Mucosa of gallbladder (tissue), 1 donor: ENCODE data around the gene SLC39A8. TPM values are rescaled to one million over a fixed set of nuclear protein-coding genes. Genes with fewer than 3 reads are reported as not detected.

Experiments
- DNase-seq: peaks from one replicate; pipeline ENCODE4 v3.0.0-alpha.2; 2020; ENCODE audit warnings: low spot score
- total RNA-seq: library from RNA; stranded (reverse); gene quantifications from one replicate; pipeline ENCODE4 v1.2.1, GENCODE V29; 2021
- donor health status: DM: no; HTN: no; CAD: no.

The SLC39A8 gene
- total RNA-seq, 1 donor from 2014 or later = 8.3 TPM

- DNase-seq = no peak
Measured at GRCh38 chr4:102341201-102341600, 4.1 kb downstream of the SLC39A8 start.

DNA sequence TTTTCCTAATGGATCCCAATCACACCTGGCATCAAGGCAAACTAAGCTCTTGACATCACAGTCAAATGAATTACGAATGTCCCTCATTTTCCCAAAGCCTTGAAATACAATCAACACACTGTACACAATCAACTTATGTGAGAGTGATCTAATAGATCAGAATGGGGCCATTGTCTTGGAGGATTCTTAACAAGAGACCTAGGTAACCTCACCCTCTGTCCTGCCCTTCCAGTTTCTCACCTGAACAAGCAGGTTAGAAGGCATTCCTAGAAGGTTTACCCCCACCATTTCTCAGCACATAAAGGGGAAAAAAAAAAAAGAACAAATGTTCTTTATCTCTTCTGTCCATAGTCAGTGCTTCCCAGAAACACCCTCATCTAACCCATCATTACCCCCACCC lies 6.3 kb downstream of the SLC39A8 start:
- DNase-seq = no peak

DNA sequence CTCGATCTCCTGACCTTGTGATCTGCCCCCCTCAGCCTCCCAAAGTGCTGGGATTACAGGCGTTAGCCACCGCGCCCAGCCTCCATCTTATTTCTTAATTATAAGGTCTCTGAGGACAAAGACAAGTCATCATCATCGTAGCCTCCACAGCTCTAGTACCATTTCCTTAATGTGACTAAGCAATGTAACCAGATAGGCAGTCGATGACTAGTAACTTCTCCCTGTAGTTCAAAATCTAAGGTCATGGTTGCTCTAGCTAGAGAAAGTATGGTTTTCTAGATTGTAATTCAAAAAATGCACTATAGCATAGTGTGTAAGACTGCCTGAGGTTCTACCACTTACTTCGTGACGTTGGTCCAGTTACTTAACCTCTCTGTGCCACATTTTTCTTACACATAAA lies 6.9 kb downstream of the SLC39A8 start:
- DNase-seq = no peak

- no peak for DNase-seq
Measured at GRCh38 chr4:102335616-102336015, 9.7 kb downstream of the SLC39A8 start.

- no peak for DNase-seq
Measured at GRCh38 chr4:102334624-102335023, 10.7 kb downstream of the SLC39A8 start.

DNA sequence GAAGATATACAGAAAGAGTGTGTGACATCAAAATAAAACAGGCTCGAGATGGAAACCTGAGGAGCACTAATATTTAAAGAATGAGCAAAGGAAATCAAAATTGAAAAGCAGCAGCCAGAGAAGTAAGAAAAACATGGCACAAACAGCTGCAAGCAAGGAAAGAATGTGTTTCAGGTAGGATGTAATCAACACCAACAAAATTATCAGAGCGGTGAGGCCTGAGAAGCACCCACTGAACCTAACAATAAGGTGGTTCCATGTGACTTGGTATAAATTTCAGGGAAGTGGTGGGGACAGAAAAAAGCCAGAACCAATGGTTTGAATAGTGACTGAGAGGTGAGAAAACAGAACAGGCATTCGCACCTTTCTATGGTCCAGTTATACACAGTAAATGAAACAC lies 11.5 kb downstream of the SLC39A8 start:
- DNase-seq = no peak

GRCh38 chr4:102328045-102328444 lies 17.2 kb downstream of the SLC39A8 start:
- DNase-seq = no peak

GRCh38 chr4:102326951-102327350 lies 18.3 kb downstream of the SLC39A8 start:
- DNase-seq = no peak

DNA sequence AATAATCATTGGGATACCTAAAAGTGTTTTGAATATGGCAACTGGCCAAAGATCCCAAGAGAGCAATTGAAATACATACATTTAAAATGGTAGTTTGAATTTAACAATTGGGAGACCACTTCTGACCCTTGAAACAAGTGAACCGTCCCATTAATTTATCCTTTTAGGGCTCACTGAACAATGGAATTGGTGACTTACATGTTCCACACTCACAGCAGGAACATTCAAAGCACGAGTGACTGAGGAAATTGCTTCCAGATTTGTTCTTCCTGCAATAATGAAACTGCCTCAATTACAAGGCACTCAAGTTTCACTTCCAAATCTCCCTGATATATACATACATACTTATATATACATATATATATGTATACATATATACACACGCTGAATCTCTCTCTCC lies 20.6 kb downstream of the SLC39A8 start:
- DNase-seq = no peak

- DNase-seq = no peak
Measured at GRCh38 chr4:102322736-102323135, 22.5 kb downstream of the SLC39A8 start.

GRCh38 chr4:102321260-102321995 lies 23.9 kb downstream of the SLC39A8 start:
- no peak for DNase-seq

- no peak for DNase-seq
Measured at GRCh38 chr4:102319594-102319993, 25.7 kb downstream of the SLC39A8 start.

DNA sequence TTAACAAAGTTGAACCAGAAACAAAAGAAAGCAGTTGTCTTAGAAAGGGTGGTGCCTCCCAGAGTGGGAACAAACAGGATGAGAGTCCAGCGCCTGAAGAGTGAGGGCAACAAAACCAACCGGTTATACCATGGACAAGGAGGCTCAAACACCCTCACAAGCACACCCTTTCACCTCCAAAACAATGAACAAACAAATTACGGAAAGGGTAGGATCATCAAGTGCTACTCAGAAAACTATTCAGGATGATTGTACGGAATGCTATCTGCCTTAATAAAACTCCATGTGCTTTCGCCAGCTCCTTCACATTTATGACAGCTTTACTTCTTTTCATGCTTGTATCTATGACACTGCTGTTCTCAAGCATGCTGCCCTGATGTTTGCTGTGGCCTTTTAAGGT lies 26.8 kb downstream of the SLC39A8 start:
- no peak for DNase-seq

- no peak for DNase-seq
Measured at GRCh38 chr4:102318105-102318504, 27.2 kb downstream of the SLC39A8 start.

DNA sequence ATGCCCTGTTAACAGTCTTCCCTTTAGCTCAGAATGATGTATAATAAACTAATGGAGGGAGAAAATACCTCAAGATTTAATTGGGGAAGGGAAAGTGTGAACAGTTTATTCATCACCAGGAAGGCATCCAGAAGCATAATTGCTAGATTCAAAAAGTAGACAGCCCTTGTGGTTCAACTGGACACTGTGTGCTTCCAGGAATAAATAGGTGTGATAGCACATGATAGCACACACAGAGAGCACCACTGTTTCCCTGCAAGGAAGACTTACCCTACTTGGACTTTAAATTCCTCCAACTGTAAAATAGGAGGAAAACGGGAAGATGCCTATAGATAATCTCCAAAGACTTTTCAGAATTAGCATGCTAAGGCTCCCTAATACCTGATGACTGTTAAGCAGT lies 27.8 kb downstream of the SLC39A8 start:
- DNase-seq = no peak

- DNase-seq = no peak
Measured at GRCh38 chr4:102316585-102316984, 28.7 kb downstream of the SLC39A8 start.

DNA sequence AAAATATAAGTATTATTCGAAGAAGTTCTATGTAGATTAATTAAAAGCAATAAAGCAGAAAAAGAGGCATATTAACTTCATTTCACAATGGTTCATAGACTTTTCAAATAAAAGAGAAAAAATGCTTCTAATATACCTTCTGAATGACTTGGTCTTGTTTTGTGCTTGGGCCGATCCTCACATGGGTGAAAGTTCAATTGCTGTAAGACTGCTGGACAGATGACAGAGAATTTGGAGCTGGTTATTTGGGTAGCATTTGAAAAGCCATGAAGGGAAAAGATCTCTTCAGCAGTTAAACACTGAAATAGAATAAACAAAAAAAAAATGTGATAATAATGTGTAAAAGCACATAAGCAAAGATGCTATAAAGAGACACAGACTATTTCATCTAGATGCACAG lies 29.8 kb downstream of the SLC39A8 start:
- DNase-seq = no peak

DNA sequence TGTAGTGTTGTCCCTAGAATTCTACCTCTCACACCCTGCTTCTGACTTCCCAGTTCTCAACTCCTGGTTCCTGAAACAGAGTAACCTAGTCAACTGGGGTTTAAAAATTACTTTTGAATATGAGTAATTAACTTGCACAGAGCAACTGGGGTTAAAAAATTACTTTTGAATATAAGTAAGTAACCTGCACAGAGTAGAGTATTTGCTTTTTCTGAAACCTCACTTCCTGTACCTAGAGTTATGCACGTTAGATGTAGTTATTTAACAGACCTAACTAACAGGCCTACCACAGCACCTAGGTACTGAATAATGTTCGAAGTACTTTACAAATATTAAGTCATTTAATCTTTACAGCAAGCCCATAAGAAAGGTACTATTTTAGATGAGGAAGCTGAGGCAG lies 32.9 kb downstream of the SLC39A8 start:
- DNase-seq = no peak

DNA sequence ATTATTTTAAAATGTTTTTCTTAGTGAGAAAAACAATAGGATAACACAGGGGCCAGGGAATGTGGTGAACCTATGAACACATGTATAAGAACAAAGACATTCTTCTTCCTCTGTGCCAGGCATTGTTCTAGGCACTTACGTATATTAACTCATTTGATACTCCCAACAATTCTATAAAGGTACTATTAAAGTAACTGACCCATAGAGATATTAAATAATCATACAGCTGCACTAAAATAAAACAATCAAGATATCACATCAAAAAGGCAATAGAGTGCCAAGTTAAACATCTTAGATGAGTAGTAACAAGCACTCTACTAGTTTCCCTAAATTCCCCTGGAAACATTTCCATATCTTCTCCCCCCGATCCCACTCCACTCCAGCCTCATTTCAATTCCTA lies 33.4 kb downstream of the SLC39A8 start:
- DNase-seq = no peak

DNA sequence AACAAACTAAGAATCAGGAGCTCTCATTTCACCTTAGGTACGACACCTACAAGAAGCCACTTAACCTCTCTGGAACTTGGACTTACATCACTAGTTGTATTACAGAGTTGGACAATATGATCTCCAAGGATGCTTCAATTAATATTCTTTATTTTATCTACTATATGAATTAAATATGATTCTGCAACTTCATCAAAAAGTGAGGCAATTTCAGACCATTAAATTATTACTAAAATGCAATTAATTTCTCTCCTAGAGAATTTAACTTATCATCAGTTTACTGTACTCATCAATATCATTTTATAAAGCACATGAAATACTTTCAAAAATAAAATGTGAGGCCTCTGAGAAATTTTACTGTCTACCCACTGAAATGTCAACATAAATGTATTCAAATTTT lies 33.9 kb downstream of the SLC39A8 start:
- DNase-seq = no peak

DNA sequence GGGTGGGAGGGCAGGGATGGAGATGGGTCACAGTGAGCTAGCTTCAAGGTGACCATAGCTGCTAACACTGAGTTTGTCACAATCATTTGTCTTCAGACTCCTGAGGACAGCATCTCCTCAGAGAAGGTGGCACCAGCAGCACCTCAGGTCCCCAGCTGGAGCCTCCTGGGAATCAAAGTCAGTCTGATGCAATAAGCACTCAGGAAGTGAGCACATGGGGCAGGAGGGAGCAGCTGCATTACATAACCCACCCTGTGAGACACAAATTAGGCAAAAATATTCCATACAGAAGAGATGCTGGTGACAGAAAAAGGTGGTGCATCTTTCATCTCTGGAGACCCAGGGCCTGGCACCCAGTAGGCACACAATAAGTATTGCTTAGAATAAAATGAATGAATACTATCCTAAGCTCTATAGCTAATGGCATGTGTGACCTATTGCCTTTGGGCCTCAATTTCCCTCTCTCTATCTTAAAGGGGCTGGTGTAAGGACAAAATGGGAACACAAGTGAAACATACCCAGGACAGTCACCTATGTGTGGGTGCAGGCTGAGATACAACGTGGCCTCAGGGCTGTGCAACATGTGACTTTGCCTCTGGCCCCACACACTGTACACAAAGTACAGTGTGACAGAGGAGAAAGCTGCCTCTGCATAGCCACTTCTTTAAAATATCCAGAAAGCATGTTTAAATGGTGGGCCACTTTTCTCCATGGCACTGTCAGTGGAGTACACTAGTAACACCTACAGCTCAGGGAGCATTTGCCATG lies 37.1 kb downstream of the SLC39A8 start:
- DNase-seq = no peak

- DNase-seq = no peak
Measured at GRCh38 chr4:102305666-102306065, 39.6 kb downstream of the SLC39A8 start.

DNA sequence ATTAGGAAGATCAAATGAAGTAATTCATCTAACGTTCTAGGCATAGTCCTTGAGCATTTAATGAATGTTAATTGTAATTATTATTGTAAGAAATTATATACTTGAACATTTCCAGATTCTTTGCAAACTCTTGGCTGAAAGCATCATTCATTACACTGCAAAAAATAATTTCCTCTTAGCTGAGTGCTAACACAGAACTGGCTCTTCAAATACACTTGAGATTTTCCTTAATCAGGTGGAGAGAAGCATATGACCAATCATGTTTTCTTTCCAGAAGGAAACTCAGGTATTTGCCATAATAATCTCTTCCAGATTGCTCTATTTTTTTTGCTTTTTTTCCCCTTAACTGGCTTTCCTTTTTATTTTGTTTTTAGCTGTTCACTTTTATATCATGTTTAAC lies 42.5 kb downstream of the SLC39A8 start:
- DNase-seq = no peak
